GM23248 (cell line): ENCODE measurements around the gene ALPK1.

Experiments used
- EZH2 ChIP-seq: fragments of 200-600 bp; sonication (generic); IDR thresholded peaks from 2 replicates; pipeline ENCODE4 v1.6.1; 2018; ENCODE audit warnings: antibody characterized with exemption, mild to moderate bottlenecking; ENCODE audit not compliant: insufficient read depth, poor library complexity, severe bottlenecking
- EZH2phosphoT487 ChIP-seq: fragments of 200-600 bp; sonication (generic); IDR thresholded peaks from 2 replicates; pipeline ENCODE4 v1.6.1; 2018; ENCODE audit warnings: antibody characterized with exemption, moderate library complexity, mild to moderate bottlenecking, low read depth; ENCODE audit not compliant: insufficient read depth

GRCh38 chr4:112325530-112325929 is 28.4 kb downstream of the ALPK1 start:
- TF ChIP-seq EZH2 (no peak), EZH2phosphoT487 (no peak)
